VCaP (cell line): Measurements from ENCODE around the gene EIF2B2.

Source experiments
- H3K27ac ChIP-seq: fragments of 450-650 bp; 2 replicates; pipeline ENCODE4 v1.5.1; 2017
- TF ChIP-seq, protein P1 (sequence below): fragments of 450-650 bp; conservative IDR thresholded peaks from 2 replicates; pipeline ENCODE4 v1.5.1; 2017; ENCODE audit warnings: mild to moderate bottlenecking, moderate library complexity

The EIF2B2 gene

DNA sequence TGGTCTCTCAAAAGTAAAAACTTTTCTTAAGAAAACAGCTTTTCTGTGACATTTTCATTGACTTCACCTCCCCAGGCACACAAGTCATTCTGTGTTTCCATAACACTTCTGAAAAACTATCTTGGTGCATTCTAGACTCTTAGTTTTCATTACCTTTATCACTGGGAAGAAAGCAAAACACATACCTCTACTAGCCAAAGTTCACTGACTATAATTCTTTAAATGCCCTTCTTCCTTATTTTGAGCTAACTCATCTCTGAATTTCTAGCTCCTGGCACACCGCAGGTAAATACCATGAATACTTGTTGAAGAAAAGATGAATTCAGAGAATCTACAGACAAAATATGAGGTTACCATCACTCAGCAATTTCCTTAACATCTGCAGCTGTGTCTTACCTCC is 27.4 kb downstream of the EIF2B2 start:
- no peak overlapping the region for H3K27ac ChIP-seq
- TF ChIP-seq, protein P1, sequence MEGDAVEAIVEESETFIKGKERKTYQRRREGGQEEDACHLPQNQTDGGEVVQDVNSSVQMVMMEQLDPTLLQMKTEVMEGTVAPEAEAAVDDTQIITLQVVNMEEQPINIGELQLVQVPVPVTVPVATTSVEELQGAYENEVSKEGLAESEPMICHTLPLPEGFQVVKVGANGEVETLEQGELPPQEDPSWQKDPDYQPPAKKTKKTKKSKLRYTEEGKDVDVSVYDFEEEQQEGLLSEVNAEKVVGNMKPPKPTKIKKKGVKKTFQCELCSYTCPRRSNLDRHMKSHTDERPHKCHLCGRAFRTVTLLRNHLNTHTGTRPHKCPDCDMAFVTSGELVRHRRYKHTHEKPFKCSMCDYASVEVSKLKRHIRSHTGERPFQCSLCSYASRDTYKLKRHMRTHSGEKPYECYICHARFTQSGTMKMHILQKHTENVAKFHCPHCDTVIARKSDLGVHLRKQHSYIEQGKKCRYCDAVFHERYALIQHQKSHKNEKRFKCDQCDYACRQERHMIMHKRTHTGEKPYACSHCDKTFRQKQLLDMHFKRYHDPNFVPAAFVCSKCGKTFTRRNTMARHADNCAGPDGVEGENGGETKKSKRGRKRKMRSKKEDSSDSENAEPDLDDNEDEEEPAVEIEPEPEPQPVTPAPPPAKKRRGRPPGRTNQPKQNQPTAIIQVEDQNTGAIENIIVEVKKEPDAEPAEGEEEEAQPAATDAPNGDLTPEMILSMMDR: no peak

DNA sequence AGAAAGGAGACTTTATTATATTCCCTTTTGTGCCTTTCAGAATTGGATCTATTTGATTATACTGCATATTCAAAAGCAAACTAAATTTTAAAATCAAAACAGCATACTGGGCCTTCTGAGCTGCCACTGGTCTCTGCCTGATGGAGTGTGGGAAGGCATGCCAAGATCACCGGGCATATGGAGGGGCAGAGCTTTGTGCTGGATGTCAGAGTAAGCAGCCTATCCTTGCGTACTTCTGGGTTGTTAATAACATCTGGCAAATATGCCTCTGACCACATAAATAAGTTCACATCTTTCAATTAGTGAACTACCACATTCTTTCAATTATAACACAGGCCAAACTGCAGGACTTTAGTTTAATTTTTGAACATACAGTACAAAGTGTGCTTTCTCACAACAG is 30.2 kb downstream of the EIF2B2 start:
- TF ChIP-seq, protein P1: no peak
- H3K27ac ChIP-seq: no peak overlapping the region

DNA sequence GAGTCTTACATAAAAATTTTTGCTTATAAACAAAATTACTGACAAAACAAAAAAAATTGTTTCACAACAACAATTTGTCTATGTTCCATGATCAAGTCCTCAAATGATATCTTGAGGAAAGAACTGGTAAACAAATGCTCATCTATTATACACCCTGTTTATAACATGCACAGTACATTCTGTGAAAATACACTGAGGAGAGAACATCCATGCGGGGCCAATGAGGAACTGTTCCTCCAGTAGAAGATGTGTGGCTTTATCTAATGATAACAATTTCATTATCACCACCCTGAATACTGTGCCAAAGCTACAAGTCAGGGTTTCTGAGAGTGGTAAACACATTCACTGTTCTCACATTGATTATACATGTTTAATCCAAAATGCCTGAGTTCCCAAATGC is 37.8 kb downstream of the EIF2B2 start:
- TF ChIP-seq, protein P1: no peak
- H3K27ac ChIP-seq: peak overlapping the region; percentile 41; the same call in 1 of the 2 replicates

DNA sequence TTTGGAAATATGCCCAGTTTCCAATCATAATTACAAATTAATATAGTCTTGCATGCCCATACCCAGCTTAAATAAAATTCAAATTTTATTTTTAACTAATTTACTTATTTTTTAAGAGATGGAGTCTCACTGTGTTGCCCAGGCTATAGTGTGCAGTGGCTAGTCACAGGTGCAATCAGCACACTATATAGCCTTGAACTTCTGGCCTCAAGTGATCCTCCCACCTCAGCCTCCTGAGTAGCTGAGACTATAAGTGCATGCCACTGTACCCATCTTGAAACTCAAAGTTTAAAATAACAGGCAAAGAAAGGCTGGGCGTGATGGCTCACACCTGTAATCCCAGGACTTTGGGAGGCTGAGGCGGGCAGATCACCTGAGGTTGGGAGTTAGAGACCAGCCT is 38.2 kb downstream of the EIF2B2 start:
- peak overlapping the region; percentile 41 for H3K27ac ChIP-seq
- TF ChIP-seq, protein P1: no peak

DNA sequence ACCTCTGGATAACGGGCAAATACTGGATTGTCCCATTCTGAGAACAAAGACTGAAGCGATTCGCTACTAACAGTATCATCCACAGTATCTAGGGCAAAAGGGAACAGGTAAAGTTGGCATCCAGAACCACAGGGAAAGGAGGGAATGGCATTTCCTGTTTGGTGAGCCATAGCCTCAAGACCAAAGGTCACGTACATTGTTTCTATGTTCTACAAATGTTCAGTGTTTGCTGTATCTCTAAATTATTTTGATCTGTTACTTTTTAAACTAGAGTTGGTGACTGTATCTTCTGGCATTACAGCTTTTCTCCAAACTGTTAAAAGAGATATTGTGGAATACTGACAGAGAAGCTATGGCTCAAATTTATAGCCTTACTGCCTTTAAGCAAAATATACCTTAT is 38.9 kb downstream of the EIF2B2 start:
- TF ChIP-seq, protein P1: no peak
- peak overlapping the region; percentile 41 for H3K27ac ChIP-seq

DNA sequence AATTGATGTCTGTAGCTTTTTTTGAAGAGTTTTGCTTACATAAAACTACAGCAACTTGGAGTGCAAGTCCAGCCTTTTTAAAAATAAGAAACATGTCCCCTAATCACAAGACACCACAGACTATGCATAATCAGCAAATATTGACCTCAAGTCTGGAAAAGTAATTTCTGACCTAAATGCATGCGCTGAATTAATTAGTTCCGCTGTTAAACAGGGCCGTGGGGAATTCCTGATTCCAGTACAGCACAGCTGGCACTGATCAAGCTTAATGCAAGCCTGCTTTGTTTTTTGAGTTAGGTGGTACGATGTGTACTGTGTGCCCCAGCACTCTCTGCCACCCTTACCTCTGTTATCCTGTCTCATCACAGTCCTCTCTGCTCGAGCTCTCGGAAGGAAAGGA is 39.3 kb downstream of the EIF2B2 start:
- H3K27ac ChIP-seq: peak overlapping the region; percentile 41

DNA sequence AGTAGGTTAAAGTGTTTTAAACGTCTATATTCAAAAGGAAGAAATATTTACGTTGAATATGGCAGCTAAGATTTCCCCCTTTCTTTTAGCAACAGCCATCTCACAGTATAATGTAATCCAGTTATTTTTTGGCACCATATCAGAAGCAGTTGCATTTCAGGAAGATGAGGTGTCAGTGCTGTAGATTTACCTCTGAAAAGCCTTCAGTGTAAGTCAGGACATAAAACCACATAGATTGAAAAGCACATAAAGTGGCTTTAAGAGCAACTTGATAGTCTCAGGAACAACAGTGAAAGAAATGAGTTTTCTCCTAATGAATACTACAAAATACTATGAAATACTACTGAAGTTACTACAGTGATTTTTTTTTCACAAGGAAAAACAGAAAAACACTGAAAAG is 41.6 kb downstream of the EIF2B2 start:
- TF ChIP-seq, protein P1: no peak
- no peak overlapping the region for H3K27ac ChIP-seq

More for the DNA sequence above, 39.3 kb downstream of the EIF2B2 start:
- TF ChIP-seq, protein P1: no peak

DNA sequence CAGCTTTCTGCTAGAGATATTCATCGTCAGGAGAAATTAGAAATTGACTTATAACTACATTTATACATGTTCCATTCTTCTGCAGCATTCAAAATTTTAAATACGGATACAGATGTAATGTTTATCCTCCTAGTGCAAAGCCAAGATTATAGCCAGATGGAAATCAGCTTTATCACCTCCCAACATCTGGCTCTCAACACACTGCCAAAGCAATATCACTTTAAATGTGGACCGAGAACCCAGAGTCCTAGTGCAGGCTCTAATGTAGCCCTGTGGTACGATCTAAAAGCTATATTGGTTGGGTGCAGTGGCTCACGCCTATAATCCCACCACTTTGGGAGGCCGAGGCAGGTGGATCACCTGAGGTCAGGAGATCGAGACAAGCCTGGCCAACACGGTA is 42.0 kb downstream of the EIF2B2 start:
- TF ChIP-seq, protein P1: no peak
- H3K27ac ChIP-seq: no peak overlapping the region
